HEK293 (cell line): ENCODE data around the gene ADPGK.

Source experiments
- BCL11A ChIP-seq: fragments of 450-650 bp; formaldehyde crosslinking; IDR thresholded peaks from 2 replicates; pipeline ENCODE4 v1.5.1; 2016; ENCODE audit warnings: low read depth, missing biosample characterization, missing genetic modification characterization
- CTCF ChIP-seq: fragments of 450-650 bp; formaldehyde crosslinking; IDR thresholded peaks from 2 replicates; pipeline ENCODE4 v1.5.1; 2016; ENCODE audit warnings: missing biosample characterization, missing genetic modification characterization
- SP2 ChIP-seq: fragments of 450-650 bp; formaldehyde crosslinking; IDR thresholded peaks from 2 replicates; pipeline ENCODE4 v1.5.1; 2016; ENCODE audit warnings: missing biosample characterization, missing genetic modification characterization
- ZBTB17 ChIP-seq: fragments of 450-650 bp; formaldehyde crosslinking; IDR thresholded peaks from 2 replicates; pipeline ENCODE4 v1.5.1; 2016; ENCODE audit warnings: missing biosample characterization, missing genetic modification characterization
- ZNF341 ChIP-seq: fragments of 450-650 bp; formaldehyde crosslinking; IDR thresholded peaks from 2 replicates; pipeline ENCODE4; 2016; ENCODE audit warnings: low read depth, missing biosample characterization, missing genetic modification characterization
- ZNF362 ChIP-seq: fragments of 450-650 bp; formaldehyde crosslinking; IDR thresholded peaks from 2 replicates; pipeline ENCODE4 v1.5.1; 2016; ENCODE audit warnings: missing biosample characterization, missing genetic modification characterization
- ZNF707 ChIP-seq: fragments of 450-650 bp; formaldehyde crosslinking; IDR thresholded peaks from 2 replicates; pipeline ENCODE4 v1.5.1; 2016; ENCODE audit warnings: missing biosample characterization, missing genetic modification characterization
- ZNF792 ChIP-seq: fragments of 450-650 bp; formaldehyde crosslinking; IDR thresholded peaks from 2 replicates; pipeline ENCODE4 v1.5.1; 2016; ENCODE audit warnings: missing biosample characterization, missing genetic modification characterization

GRCh38 chr15:72783640-72784455 lies at the start of gene ADPGK:
- TF ChIP-seq BCL11A (tag by site-specific recombination) (no peak), CTCF (tag by site-specific recombination) (peak; percentile 68), ZNF341 (peak; percentile 95), ZNF707 (no peak), SP2 (peak; percentile 98), ZNF792 (peak; percentile 44; the same call in 1 of the 2 replicates), ZNF362 (tag by site-specific recombination) (peak; percentile 73; the same call in 1 of the 2 replicates), ZBTB17 (tag by site-specific recombination) (peak; percentile 93)
